ENCODE data around the gene SERPING1.

DNA sequence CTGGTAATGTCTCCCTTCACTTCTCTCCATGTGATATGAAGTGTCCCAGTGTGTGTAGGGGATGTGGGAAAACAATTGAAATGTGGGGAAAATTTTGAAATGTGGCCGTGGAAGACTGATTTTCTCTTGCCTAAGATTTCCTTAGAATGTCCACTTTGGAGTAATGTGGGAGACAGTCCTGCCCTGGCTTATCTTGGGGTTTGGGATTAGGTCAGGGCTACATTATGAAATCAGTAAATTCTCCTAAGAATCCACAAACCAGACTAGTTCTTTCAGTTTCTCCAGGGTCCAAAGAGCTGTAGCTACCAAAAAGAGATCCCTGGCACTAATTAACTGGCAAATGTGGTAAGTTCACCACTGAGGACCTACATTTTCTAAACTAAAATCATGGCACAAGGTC is 29.4 kb downstream of the SERPING1 start:
- TF ChIP-seq, protein P1, sequence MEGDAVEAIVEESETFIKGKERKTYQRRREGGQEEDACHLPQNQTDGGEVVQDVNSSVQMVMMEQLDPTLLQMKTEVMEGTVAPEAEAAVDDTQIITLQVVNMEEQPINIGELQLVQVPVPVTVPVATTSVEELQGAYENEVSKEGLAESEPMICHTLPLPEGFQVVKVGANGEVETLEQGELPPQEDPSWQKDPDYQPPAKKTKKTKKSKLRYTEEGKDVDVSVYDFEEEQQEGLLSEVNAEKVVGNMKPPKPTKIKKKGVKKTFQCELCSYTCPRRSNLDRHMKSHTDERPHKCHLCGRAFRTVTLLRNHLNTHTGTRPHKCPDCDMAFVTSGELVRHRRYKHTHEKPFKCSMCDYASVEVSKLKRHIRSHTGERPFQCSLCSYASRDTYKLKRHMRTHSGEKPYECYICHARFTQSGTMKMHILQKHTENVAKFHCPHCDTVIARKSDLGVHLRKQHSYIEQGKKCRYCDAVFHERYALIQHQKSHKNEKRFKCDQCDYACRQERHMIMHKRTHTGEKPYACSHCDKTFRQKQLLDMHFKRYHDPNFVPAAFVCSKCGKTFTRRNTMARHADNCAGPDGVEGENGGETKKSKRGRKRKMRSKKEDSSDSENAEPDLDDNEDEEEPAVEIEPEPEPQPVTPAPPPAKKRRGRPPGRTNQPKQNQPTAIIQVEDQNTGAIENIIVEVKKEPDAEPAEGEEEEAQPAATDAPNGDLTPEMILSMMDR (IDR thresholded peaks at IDR 0.05), result no peak
- no peak for TF ChIP-seq EZH2 (IDR thresholded peaks at IDR 0.05; ENCODE audit: borderline replicate concordance, insufficient read depth, low read depth, low read length, poor library complexity, severe bottlenecking)
